Stomach smooth muscle (tissue), 2 donors: ENCODE results near the gene SMARCB1.

Experiments
- H3K27ac ChIP-seq: one replicate; pipeline ENCODE4 v1.7.0; 2013; ENCODE audit warnings: mild to moderate bottlenecking, low read length, inconsistent platforms
- H3K27me3 ChIP-seq, 2 donors: one replicate each; pipeline ENCODE4 v1.7.0; 2013; ENCODE audit warnings: low read length in 2 of 2; ENCODE audit not compliant: insufficient read depth in 2 of 2, control insufficient read depth in 1 of 2
- H3K36me3 ChIP-seq, 2 donors: one replicate each; pipeline ENCODE4 v1.7.0; 2013; ENCODE audit warnings: low read length in 2 of 2; ENCODE audit not compliant: control insufficient read depth in 2 of 2, insufficient read depth in 2 of 2
- H3K4me1 ChIP-seq: one replicate; pipeline ENCODE4 v1.7.0; 2013; ENCODE audit warnings: low read length; ENCODE audit not compliant: control insufficient read depth, insufficient read depth
- H3K4me3 ChIP-seq, 2 donors: one replicate each; pipeline ENCODE4 v1.7.0; 2013; ENCODE audit warnings: low read length in 2 of 2
- H3K9ac ChIP-seq, 2 donors: one replicate each; pipeline ENCODE4 v1.7.0; 2013; ENCODE audit warnings: low read length in 2 of 2, mild to moderate bottlenecking in 1 of 2
- H3K9me3 ChIP-seq, 2 donors: one replicate each; pipeline ENCODE4 v1.7.0; 2013; ENCODE audit warnings: low read length in 2 of 2; ENCODE audit not compliant: control insufficient read depth in 2 of 2
- donor health status: healthy.
- donor health status: Pancreatic carcinoma.

Gene SMARCB1

GRCh38 chr22:23868580-23868979, 81.8 kb downstream of the SMARCB1 start:
- Histone ChIP-seq H3K9ac (no peak overlapping the region), H3K36me3 (peaks cover 13 to 33% of the 10 kb centered on the region in 2 donors), H3K27me3 (no peaks in the 10 kb centered on the region), H3K4me1 (no peaks in the 10 kb centered on the region), H3K27ac (no peak overlapping the region), H3K4me3 (no peak overlapping the region), H3K9me3 (no peaks in the 10 kb centered on the region)

- H3K9ac ChIP-seq: no peak overlapping the region
- H3K27ac ChIP-seq: no peak overlapping the region
- no peaks in the 10 kb centered on the region for H3K9me3 ChIP-seq
- peaks cover 24 to 48% of the 10 kb centered on the region in 2 donors for H3K36me3 ChIP-seq
- H3K4me1 ChIP-seq: no peaks in the 10 kb centered on the region
- H3K27me3 ChIP-seq: no peaks in the 10 kb centered on the region
- no peak overlapping the region for H3K4me3 ChIP-seq
Measured at GRCh38 chr22:23874871-23875270, 88.1 kb downstream of the SMARCB1 start.

GRCh38 chr22:23875801-23876200, 89.0 kb downstream of the SMARCB1 start:
- Histone ChIP-seq H3K36me3 (peaks cover 19 to 43% of the 10 kb centered on the region in 2 donors), H3K27me3 (no peaks in the 10 kb centered on the region), H3K4me1 (no peaks in the 10 kb centered on the region), H3K4me3 (no peak overlapping the region), H3K9me3 (no peaks in the 10 kb centered on the region), H3K27ac (no peak overlapping the region), H3K9ac (no peak overlapping the region)

GRCh38 chr22:23877566-23877965, 90.8 kb downstream of the SMARCB1 start:
- peaks cover 19 to 46% of the 10 kb centered on the region in 2 donors for H3K36me3 ChIP-seq
- no peak overlapping the region for H3K9ac ChIP-seq
- H3K9me3 ChIP-seq: no peaks in the 10 kb centered on the region
- H3K27ac ChIP-seq: no peak overlapping the region
- no peaks in the 10 kb centered on the region for H3K27me3 ChIP-seq
- H3K4me3 ChIP-seq: no peak overlapping the region
- no peaks in the 10 kb centered on the region for H3K4me1 ChIP-seq

- H3K4me3 ChIP-seq: no peak overlapping the region
- peaks cover 19 to 43% of the 10 kb centered on the region in 2 donors for H3K36me3 ChIP-seq
- H3K9ac ChIP-seq: no peak overlapping the region
- no peaks in the 10 kb centered on the region for H3K4me1 ChIP-seq
- no peaks in the 10 kb centered on the region for H3K9me3 ChIP-seq
- no peaks in the 10 kb centered on the region for H3K27me3 ChIP-seq
- H3K27ac ChIP-seq: no peak overlapping the region
Measured at GRCh38 chr22:23878219-23878618, 91.5 kb downstream of the SMARCB1 start.

GRCh38 chr22:23882370-23882769, 95.6 kb downstream of the SMARCB1 start:
- no peak overlapping the region for H3K9ac ChIP-seq
- H3K4me1 ChIP-seq: no peaks in the 10 kb centered on the region
- no peaks in the 10 kb centered on the region for H3K9me3 ChIP-seq
- no peak overlapping the region for H3K4me3 ChIP-seq
- H3K27me3 ChIP-seq: no peaks in the 10 kb centered on the region
- H3K36me3 ChIP-seq: peaks cover 10 to 20% of the 10 kb centered on the region in 2 donors
- H3K27ac ChIP-seq: no peak overlapping the region

- H3K4me3 ChIP-seq: no peak overlapping the region
- H3K4me1 ChIP-seq: no peaks in the 10 kb centered on the region
- H3K9me3 ChIP-seq: no peaks in the 10 kb centered on the region
- no peak overlapping the region for H3K9ac ChIP-seq
- peaks cover 0 to 7% of the 10 kb centered on the region in 2 donors for H3K36me3 ChIP-seq
- H3K27me3 ChIP-seq: no peaks in the 10 kb centered on the region
- no peak overlapping the region for H3K27ac ChIP-seq
Measured at GRCh38 chr22:23883658-23884057, 96.9 kb downstream of the SMARCB1 start.

GRCh38 chr22:23884140-23884539, 97.4 kb downstream of the SMARCB1 start:
- Histone ChIP-seq H3K27me3 (no peaks in the 10 kb centered on the region), H3K36me3 (peaks cover 0 to 6% of the 10 kb centered on the region in 2 donors), H3K4me1 (no peaks in the 10 kb centered on the region), H3K27ac (no peak overlapping the region), H3K4me3 (no peak overlapping the region), H3K9me3 (no peaks in the 10 kb centered on the region), H3K9ac (no peak overlapping the region)
